ENCODE measurements around the gene LTBP4. TPM values are rescaled to one million over a fixed set of nuclear protein-coding genes. Genes with fewer than 3 reads are reported as not detected.

The LTBP4 gene
- total and polyA plus RNA-seq, 2 of the 13 experiments (the other 11 are each of a cell fraction or from before 2014, with no cell fraction given), result 0.86 to 2.3 TPM

- no peak overlapping the region for H3K27ac ChIP-seq (ENCODE audit: extremely low read length, insufficient read depth, low read length)
- H3K4me3 ChIP-seq (replicated peaks in 1 of 3; ENCODE audit: insufficient read depth in 1 of 3, low read depth in 2 of 3, low read length in 3 of 3), result no peak overlapping the region
- ATAC-seq, result no peak
- H3K4me2 ChIP-seq (ENCODE audit: low read depth, low read length), result no peak overlapping the region
- 1% methylated on average over 5 of the region's 5 CpGs for WGBS (ENCODE audit: low lambda C conversion rate)
- H4K20me1 ChIP-seq (ENCODE audit: insufficient read depth, low read length), result no peaks in the 10 kb centered on the region
- no peaks in the 10 kb centered on the region for H3K36me3 ChIP-seq (replicated peaks in 1 of 2; ENCODE audit: control insufficient read depth in 1 of 2, insufficient read depth in 2 of 2, low read length in 2 of 2)
- CTCF ChIA-PET (ENCODE audit: low intra/inter-chr PET ratio, low total read pairs), result interaction anchor here (0.6 to 2.5 kb wide), 6 partner anchors 20 to 110 kb away, joined by 3 to 29 read pairs (median 12); no protein-coding TSS in a partner anchor
- H3K9ac ChIP-seq (ENCODE audit: insufficient read depth, low read depth, low read length), result no peak overlapping the region
- H3K9me3 ChIP-seq (ENCODE audit: low read length), result no peaks in the 10 kb centered on the region
- no peak for FAIRE-seq
- no TSS peak for BruUV-seq (replicated peaks)
- POLR2A ChIA-PET, result no interaction called here
- in situ Hi-C loops (cut with HindIII; ENCODE audit: extremely low pct_ligation_motif_present, low pct_unique_long_range_greater_than_20kb) (no loop called here), intact Hi-C loops (cut with micrococcal nuclease; ENCODE audit: unreplicated experiment) (loop anchor here (10.0 kb wide), 1 partner anchor 88 kb away; no protein-coding TSS in a partner anchor)
- no peaks in the 10 kb centered on the region for H3K79me2 ChIP-seq (ENCODE audit: insufficient read depth, low read length)
- no peaks in the 10 kb centered on the region for H3K4me1 ChIP-seq (ENCODE audit: insufficient read depth, low read length)
- H2AFZ ChIP-seq (ENCODE audit: low read length), result no peak overlapping the region
- peaks cover 1 to 14% of the 10 kb centered on the region in 2 experiments; a peak in 3 of 5 replicates for H3K27me3 ChIP-seq (ENCODE audit: control insufficient read depth in 1 of 2, insufficient read depth in 2 of 2, low read length in 2 of 2)
- DNase-seq (ENCODE audit: low spot score), result peak; percentile 25
- peak; percentile 38; the same call in 1 of the 2 replicates for TF ChIP-seq BCL6 (CRISPR knock-in tag; IDR thresholded peaks at IDR 0.05)
- TF ChIP-seq DRAP1 (CRISPR knock-in tag; IDR thresholded peaks at IDR 0.05), result no peak
Observed at GRCh38 chr19:40633207-40633606, 32.0 kb downstream of the LTBP4 start.

- Histone ChIP-seq H3K4me3 (replicated peaks in 1 of 3; ENCODE audit: insufficient read depth in 1 of 3, low read depth in 2 of 3, low read length in 3 of 3) (no peak overlapping the region), H3K4me1 (ENCODE audit: insufficient read depth, low read length) (no peaks in the 10 kb centered on the region), H3K36me3 (replicated peaks in 1 of 2; ENCODE audit: control insufficient read depth in 1 of 2, insufficient read depth in 2 of 2, low read length in 2 of 2) (no peaks in the 10 kb centered on the region), H3K27ac (ENCODE audit: extremely low read length, insufficient read depth, low read length) (no peak overlapping the region), H3K9me3 (ENCODE audit: low read length) (no peaks in the 10 kb centered on the region), H3K4me2 (ENCODE audit: low read depth, low read length) (no peak overlapping the region), H3K79me2 (ENCODE audit: insufficient read depth, low read length) (no peaks in the 10 kb centered on the region), H2AFZ (ENCODE audit: low read length) (no peak overlapping the region), H3K27me3 (ENCODE audit: control insufficient read depth in 1 of 2, insufficient read depth in 2 of 2, low read length in 2 of 2) (peaks cover 2 to 20% of the 10 kb centered on the region in 2 experiments; a peak in 2 of 5 replicates), H4K20me1 (ENCODE audit: insufficient read depth, low read length) (no peaks in the 10 kb centered on the region), H3K9ac (ENCODE audit: insufficient read depth, low read depth, low read length) (no peak overlapping the region)
- POLR2A ChIA-PET, result no interaction called here
- BruUV-seq (replicated peaks), result no TSS peak
- CTCF ChIA-PET (ENCODE audit: low intra/inter-chr PET ratio, low total read pairs), result no interaction called here
- ATAC-seq (no peak), FAIRE-seq (no peak), DNase-seq (ENCODE audit: low spot score) (no peak)
- 0% methylated on average over 1 of the region's 1 CpG for WGBS (ENCODE audit: low lambda C conversion rate)
- intact Hi-C loops (cut with micrococcal nuclease; ENCODE audit: unreplicated experiment), result loop anchor here (10.0 kb wide), 1 partner anchor 94 kb away; no protein-coding TSS in a partner anchor
- in situ Hi-C loops (cut with HindIII; ENCODE audit: extremely low pct_ligation_motif_present, low pct_unique_long_range_greater_than_20kb), result no loop called here
- no peak for TF ChIP-seq ZNF598 (CRISPR knock-in tag; IDR thresholded peaks at IDR 0.05; ENCODE audit: borderline replicate concordance)
- no peak for TF ChIP-seq DDIT3 (CRISPR knock-in tag; IDR thresholded peaks at IDR 0.05)
- TF ChIP-seq KDM4B (CRISPR knock-in tag; IDR thresholded peaks at IDR 0.05), result no peak
- no peak for TF ChIP-seq NCOA2 (CRISPR knock-in tag; IDR thresholded peaks at IDR 0.05)
- TF ChIP-seq ZSCAN9 (CRISPR knock-in tag; IDR thresholded peaks at IDR 0.05; ENCODE audit: borderline replicate concordance), result no peak
- no peak for TF ChIP-seq ZNF713 (CRISPR knock-in tag; IDR thresholded peaks at IDR 0.05)
- no peak for TF ChIP-seq ZFP62 (CRISPR knock-in tag; IDR thresholded peaks at IDR 0.05)
- TF ChIP-seq RXRA (CRISPR knock-in tag; IDR thresholded peaks at IDR 0.05), result no peak
- no peak for TF ChIP-seq DMTF1 (CRISPR knock-in tag; IDR thresholded peaks at IDR 0.05)
- TF ChIP-seq ZNF234 (CRISPR knock-in tag; conservative IDR thresholded peaks at IDR 0.05), result no peak
- no peak for TF ChIP-seq ARID3A (IDR thresholded peaks at IDR 0.05; ENCODE audit: low read depth, low read length)
- no peak for TF ChIP-seq KAT7 (CRISPR knock-in tag; IDR thresholded peaks at IDR 0.05; ENCODE audit: borderline replicate concordance)
- TF ChIP-seq ERF (CRISPR knock-in tag; IDR thresholded peaks at IDR 0.05), result no peak
Observed at GRCh38 chr19:40638327-40638726, 37.2 kb downstream of the LTBP4 start.

Measured in HepG2 (cell line).